RPMI8226 (cell line): ENCODE data around the gene CLCN7.

Experiments used
- DNase-seq: peaks from one replicate; pipeline ENCODE4 v3.0.0-alpha.2; 2015

The CLCN7 gene

DNA sequence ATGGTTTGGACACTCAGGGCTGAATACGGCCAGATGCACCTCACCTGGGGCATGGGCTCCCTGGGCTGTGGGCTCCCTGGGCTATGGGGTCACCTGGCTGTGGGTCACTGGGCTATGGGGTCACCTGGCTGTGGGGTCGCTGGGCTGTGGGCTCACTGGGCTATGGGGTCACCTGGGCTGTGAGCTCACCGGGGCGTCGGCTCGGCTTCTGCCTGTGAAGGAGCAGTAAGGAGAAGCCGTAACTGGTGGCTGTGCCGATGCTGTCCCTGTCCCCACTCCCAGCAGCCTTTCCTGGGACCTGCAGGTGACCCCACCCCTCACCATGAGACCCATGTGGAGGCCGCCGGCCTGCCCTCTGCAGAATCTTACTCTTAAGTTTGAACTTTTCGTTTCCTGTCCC lies 45.8 kb downstream of the CLCN7 start:
- no peak for DNase-seq

DNA sequence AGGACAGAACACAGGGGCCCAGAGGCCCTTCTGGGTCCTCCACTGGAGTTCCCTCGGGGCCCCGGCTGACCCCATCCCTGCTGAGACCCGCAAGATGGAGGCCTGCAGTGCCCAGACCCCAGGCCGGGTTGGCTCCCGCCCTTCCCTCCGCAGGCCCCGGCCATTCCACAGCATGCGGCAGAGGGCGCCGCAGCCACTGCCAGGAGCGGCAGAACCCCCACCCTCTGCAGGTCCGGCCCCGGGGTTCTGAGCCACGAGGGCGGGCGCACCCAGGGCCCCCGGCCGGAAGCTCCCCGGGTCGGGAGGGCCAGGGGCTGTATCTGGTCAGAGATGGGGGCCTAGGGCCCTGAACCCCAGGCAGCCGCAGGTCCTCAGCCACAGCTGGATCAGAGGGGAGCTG lies 46.3 kb downstream of the CLCN7 start:
- DNase-seq: peak; percentile 42

GRCh38 chr16:1427473-1428461 lies 47.1 kb downstream of the CLCN7 start:
- DNase-seq: no peak

DNA sequence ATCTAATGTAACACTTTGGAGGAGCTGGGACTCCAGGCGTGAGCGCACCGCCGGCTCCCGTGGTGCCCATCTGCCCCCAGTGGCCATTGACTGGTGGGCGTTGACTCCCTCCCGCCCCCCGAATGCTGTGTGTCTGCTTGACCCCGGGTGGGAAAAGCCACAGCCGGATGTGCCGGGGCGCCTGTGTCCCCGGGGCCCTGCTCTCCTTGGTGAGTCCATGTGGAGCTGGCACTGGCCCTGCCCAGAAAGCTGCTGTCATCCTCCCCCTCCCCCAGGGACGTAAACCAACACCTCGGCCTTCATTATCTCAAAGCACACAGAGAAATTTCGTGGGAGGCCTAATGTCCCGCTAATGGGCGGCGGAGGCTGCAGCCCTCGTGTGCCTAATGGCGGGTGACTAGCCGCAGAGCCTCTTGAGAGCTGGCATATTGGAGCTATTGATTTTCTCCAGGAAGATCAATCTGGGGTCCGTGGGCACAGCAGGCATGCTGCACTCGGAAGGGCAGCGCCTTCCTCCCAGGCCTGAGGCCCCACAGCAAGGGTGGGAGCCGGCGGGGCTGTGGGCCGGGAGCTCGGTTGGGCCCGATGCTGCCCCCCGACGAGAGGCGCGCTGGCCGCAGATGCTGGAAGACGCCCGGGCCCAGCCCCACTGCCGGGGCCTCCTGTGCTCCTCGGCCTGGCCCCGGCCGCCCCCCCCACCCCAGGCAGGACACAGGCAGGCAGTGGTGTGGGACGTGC lies 47.9 kb downstream of the CLCN7 start:
- no peak for DNase-seq

DNA sequence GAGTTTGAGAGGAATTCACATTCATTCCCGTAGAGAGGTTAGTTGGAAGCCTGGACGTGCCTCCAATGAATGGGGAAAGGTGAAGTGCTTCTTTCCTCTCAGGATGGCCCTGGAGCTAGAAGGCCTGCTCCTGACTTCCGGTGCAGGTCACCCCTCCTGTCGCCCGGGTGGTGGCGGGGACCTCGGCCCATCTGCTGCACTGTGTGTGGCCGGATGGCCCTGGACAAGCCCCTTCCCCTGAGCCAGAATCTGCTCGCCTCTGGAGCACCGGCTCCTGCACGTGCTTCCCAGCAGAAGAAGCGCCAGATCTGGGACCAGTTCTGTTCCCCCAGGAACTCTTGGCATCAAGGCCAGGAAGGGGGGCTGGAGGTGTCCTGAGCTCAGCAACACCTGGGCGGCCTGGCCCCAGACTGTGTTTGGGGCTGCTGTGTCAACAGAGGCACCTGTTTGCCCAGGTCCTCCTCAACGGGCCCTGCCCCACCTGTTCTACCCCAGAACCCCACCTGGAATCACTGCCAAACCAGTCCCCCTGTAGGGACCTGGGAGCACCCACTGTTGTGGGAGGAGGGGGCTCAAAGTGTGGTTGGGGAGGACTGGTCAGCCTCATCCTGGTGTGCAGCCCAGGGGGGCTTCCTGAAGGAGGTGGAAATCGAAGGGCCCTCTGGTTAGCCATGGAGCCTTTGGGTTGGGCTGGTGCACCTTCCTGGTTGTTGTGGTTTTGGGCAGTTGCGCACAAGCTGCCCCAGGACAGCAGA lies 49.0 kb downstream of the CLCN7 start:
- no peak for DNase-seq

DNA sequence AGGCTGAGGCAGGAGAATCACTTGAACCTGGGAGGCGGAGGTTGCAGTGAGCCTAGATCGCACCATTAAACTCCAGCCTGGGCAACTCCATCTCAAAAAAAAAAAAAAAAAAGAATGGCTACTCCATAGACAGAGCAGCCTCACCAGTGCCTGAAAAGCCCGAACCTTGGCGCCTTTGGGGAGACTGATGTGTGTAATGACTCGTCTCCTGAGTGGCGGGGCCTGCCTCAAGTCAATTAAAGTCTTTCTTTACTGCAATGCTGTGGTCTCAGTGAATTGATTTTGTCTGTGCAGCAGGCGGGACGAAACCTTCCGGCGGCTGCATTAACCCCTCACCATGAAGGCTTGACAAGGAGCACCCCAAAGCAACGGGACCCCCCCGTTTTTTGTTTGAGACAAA lies 50.8 kb downstream of the CLCN7 start:
- DNase-seq: no peak

- no peak for DNase-seq
Observed at GRCh38 chr16:1422076-1422475, 52.8 kb downstream of the CLCN7 start.

DNA sequence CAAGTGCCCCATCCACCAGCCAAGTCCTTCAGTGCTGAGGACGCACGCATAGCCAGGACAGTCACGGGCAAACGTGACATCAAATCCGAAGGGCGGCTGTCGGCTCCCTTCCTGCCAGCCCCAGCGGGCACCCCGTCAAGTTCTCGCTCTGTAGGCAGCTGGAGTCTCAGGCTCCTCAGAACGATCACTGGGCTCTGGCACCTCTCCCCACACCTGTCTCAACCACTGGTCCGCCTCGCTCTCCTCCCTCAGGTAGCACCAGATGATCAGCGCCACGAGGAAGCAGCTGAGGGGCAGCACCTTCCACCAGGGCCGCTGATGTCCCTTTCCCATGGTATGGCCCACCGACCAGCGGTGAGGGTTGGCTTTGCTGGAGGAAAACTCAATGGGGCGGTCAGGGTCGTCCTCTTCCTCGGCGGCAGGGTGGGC lies 54.7 kb downstream of the CLCN7 start:
- DNase-seq: no peak

DNA sequence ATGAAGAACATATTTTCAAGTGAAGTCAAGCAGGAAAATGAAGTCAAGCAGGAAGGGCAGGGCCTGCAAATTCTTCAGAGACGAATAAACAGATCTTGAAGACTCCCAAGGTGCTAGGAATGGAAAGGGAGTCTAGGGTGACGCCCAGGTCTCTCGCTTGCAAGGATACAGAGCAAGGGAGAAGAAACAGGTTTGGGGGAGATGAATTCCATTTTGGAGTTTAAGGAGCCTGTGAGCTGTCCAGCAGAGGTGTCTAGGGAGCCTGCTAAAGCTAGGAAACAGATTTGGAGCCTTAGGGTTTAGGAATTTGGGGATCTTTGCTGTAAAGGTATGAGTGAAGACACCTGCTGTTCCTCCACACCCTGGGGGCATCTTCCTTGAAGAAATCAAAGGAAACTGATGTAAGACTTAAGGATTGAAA lies 58.3 kb downstream of the CLCN7 start:
- no peak for DNase-seq

DNA sequence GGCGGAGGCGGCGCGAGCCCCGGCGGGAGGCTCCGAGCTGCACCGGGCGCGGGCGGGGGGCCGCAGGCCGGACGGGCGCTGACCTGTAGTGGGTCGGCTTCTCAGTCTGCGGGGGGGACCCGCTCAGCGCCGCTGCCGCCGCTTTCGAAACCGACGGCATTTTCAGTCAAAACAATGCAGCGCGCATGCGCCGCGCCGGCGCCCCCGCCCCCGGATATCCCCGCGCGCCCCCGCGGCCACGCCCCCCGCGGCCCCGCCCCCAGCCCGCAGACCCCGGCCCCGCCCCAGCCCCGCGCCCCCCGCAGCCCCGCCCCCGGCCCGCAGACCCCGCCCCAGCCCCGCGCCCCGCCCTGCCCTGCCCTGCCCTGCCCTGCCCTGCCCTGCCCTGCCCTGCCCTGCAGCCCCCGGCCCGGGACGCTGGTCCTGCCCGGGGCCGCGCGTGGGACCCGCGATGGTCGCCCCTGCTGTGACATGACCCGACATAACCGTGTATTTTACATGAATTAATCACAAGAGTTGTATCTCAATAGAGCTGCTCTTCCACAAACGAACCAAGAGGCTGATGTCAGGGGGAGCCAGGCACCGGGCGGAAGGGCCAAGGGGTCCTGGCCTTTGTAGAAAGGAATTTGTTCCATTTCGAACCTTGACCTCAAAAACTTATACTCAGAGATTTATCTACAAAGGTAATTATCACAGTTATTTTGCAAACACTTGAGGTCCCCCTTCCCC lies 60.1 kb downstream of the CLCN7 start, which contains the start of gene UNKL:
Gene UNKL (minus strand): TSS at position 173 of the 729 bp plus-strand sequence. CDS start 13 bp downstream, at position 160.
- DNase-seq: peak; percentile 90

- peak; percentile 85 for DNase-seq
Observed at GRCh38 chr16:1413684-1414531, 60.9 kb downstream of the CLCN7 start.

DNA sequence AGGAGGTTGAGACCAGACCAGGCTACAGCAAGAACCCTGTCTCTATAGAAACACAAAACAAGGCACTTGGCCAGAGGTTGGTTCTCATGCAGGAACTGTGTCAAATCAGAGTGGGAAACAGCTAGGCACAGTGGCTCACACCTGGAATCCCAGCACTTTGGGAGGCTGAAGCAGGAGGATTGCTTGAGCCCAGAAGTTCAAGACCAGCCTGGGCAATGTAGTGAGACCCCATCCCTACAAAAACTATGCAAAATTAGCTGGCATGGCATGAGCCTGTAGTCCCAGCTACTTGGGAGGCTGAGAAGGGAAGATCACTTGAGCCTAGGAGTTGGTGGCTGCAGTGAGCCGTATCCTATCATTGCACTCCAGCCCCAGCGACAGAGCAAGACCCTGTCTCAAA lies 62.0 kb downstream of the CLCN7 start:
- DNase-seq: no peak

GRCh38 chr16:1408171-1408837 lies 66.5 kb downstream of the CLCN7 start:
- DNase-seq: peak; percentile 77

- no peak for DNase-seq
Observed at GRCh38 chr16:1407753-1408152, 67.1 kb downstream of the CLCN7 start.

- DNase-seq: no peak
Observed at GRCh38 chr16:1403733-1404132, 71.1 kb downstream of the CLCN7 start.

- no peak for DNase-seq
Observed at GRCh38 chr16:1403036-1403435, 71.8 kb downstream of the CLCN7 start.

- no peak for DNase-seq
Observed at GRCh38 chr16:1401758-1402154, 73.1 kb downstream of the CLCN7 start.

DNA sequence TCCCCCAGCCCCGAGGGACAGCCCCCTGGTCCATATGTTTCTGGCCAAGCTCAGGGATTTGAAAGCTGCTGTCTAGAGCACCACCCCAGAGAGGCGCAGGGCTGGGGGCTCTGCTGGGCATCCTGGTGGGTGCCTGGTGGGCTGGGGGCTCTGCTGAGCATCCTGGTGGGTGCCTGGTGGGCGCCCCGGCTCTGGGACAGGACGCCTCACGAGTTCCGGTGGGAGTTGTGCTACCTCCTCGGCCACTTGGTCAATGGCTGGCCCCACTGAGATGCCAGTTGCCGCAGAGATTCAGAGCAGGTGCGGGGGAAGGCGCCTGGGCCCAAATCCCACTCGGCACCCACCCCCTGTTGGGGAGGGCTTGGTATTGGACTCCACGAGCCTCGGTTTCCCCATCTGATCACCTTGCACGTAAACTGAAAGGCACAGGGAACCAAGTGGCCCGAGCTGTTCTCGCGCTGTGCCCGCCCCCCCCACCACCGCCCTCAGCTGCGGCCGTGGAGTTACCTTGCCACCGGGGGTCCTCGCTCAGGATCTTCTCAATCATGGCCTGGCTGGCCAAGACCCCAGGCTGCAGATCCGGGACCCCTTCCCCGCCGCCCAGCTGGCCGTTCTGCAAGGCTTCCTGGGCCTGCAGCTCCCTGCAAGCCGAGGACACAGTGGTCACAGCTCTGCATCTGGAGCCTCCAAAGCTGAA lies 73.6 kb downstream of the CLCN7 start:
- no peak for DNase-seq

- no peak for DNase-seq
Observed at GRCh38 chr16:1398826-1399581, 75.8 kb downstream of the CLCN7 start.
